A673 (cell line): ENCODE data around the gene ZNF619.

Source experiments
- CTCF ChIP-seq: fragments of 300-800, 200-600 bp; sonication (generic); conservative IDR thresholded peaks from 2 replicates; pipeline ENCODE4 v1.5.1; 2017; ENCODE audit warnings: low read depth, mild to moderate bottlenecking, antibody characterized with exemption, low read length, moderate library complexity, mixed read lengths
- EZH2 ChIP-seq: fragments of 200-600 bp; sonication (generic); IDR thresholded peaks from 2 replicates; pipeline ENCODE4 v1.6.1; 2017; ENCODE audit warnings: borderline replicate concordance, low read depth, mild to moderate bottlenecking, mixed read lengths, antibody characterized with exemption, low read length; ENCODE audit not compliant: poor library complexity, severe bottlenecking

- no peak for TF ChIP-seq CTCF
- no peak for TF ChIP-seq EZH2
These were observed 20.4 kb downstream of the ZNF619 start for GRCh38 chr3:40497288-40497687.
